ENCODE data around the gene LAX1.

Gene LAX1

DNA sequence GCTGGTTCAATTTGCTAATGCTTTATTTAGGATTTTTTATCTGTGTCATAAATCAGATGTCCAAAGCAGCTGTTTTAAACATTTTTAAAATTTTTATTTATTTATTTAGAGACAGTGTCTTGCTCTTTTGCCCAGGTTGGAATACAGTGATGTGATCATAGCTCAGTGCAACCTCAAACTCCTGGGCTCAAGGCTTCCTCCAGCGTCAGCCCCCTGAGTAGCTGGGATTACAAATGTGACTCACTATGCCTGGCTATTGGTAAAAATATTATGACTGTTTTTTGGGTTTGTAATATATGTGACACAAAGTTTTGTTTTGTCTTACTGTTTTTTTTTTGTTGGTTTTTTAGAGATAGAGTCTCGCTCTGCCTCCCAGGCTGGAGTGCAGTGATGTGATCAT is 42.2 kb downstream of the LAX1 start:
- DNase-seq (ENCODE audit: low spot score): no peak

DNA sequence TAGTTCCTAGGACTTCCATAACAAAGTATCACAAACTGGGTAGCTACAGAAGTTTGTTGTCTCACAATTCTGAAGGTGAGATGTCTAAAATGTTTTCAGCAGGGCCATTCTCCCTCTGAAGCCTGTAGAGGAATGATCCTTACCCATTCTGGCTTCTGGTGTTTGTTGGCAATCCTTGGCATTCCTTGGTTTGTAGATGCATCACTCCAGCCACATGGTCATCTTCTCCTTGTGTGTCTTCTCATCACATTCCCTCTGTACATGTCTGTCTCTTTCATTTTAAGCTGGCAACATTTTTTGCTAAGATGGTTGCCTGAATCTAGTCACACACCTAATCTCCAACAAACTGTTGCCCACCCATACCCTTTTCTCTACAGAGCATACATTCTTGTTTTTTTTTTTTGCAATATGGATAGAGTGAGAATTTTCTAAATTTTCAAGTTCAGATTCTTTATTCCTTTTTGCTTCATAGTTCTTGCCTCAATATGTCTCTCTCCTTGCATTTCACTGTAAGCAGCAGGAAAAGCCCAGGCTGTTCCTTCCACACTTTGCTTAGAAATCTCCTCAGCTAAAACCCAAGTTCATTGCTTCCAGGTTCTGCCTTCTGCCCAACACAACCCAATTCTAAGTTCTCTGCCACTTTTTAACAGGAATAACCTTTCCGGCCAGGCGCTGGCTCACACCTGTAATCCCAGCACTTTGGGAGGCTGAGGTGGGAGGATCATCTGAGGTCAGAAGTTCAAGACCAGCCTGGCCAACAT is 48.8 kb downstream of the LAX1 start:
- DNase-seq (ENCODE audit: low spot score): no peak

DNA sequence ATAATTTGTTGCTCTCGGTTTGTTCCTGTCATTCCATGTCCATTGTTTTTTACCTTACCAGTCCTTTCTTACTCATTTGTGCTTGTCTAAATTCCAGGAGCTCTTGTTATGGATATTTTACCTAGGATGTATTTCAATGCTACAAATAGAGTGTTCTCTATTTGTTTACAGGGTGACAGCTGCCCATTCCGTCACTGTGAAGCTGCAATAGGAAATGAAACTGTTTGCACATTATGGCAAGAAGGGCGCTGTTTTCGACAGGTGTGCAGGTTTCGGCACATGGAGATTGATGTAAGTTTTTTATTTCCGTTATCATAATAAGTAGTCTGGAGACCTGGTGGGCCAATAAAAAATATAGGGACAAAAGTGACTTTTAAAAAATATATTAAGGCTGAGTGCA is 53.4 kb downstream of the LAX1 start:
- no peak for DNase-seq (ENCODE audit: low spot score)

DNA sequence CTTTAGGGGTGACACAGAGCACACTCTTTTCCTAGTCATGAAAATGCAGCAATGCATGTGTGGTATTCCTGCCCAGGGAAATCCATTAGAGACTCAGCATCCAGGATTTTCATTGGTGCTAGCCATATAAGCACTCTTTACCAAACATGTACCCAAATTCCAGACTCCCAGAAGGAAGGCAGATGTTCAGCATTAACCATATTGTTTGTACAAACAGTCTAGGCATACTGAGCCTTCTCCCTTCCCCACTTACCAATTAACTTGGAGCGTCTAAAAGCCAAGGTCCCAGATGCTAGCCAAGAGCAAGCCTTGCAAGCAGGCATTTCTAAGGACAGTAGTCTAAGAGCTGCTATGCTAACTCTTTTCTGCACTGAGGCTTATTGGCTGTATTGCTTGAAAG is 58.3 kb downstream of the LAX1 start:
- no peak for DNase-seq (ENCODE audit: low spot score)

Small RNAs within 50 kb of the gene (small RNA-seq; reads per million reads assigned to genes)
- gene SNORA77: 1.7 to 5.2 reads per million in 2 experiments
- 0.05 to 1.1 reads per million in 2 experiments for gene ZC3H11A

Measured in SK-N-DZ (cell line).